HG03135 (cell line): Measurements from ENCODE around the gene ALG5.

Experiments used
- ATAC-seq: cut with Tn5 transposase; IDR thresholded peaks from one replicate; pipeline ENCODE4 v1.9.1; 2021; ENCODE audit warnings: mild to moderate bottlenecking, moderate library complexity; ENCODE audit not compliant: unreplicated experiment

The ALG5 gene, protein sequence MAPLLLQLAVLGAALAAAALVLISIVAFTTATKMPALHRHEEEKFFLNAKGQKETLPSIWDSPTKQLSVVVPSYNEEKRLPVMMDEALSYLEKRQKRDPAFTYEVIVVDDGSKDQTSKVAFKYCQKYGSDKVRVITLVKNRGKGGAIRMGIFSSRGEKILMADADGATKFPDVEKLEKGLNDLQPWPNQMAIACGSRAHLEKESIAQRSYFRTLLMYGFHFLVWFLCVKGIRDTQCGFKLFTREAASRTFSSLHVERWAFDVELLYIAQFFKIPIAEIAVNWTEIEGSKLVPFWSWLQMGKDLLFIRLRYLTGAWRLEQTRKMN

GRCh38 chr13:36999054-36999714 lies at the start of gene ALG5:
Gene ALG5 (minus strand): TSS chr13:36999340. CDS start chr13:36999300, 40 bp downstream.
- peak; percentile 63 for ATAC-seq

GRCh38 chr13:37047846-37048245 lies 48.7 kb upstream of the ALG5 start:
- ATAC-seq: no peak

- no peak for ATAC-seq
Measured at GRCh38 chr13:37047032-37047431, 47.9 kb upstream of the ALG5 start.

- no peak for ATAC-seq
Measured at GRCh38 chr13:37046062-37046461, 46.9 kb upstream of the ALG5 start.

DNA sequence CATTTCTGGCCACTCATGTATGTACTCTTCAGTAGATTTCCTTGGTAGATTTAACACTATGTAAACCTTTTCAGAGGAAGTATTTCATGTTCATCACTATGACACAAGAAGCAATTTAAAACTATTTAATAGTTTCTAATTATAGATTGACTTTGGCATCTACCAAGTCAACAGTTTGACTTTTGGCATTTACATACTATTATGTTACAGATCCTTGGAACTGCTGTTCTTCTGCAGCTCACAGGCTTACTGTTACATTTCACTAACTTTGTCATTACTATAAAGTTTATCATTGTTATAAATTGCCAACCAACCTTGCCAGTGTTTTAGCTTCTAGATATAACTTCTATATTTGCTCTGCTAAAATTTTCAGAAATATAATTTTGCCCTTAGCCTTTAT lies 41.6 kb upstream of the ALG5 start:
- ATAC-seq: no peak

- ATAC-seq: no peak
Measured at GRCh38 chr13:37039896-37040295, 40.8 kb upstream of the ALG5 start.

GRCh38 chr13:37037241-37037640 lies 38.1 kb upstream of the ALG5 start:
- ATAC-seq: no peak

DNA sequence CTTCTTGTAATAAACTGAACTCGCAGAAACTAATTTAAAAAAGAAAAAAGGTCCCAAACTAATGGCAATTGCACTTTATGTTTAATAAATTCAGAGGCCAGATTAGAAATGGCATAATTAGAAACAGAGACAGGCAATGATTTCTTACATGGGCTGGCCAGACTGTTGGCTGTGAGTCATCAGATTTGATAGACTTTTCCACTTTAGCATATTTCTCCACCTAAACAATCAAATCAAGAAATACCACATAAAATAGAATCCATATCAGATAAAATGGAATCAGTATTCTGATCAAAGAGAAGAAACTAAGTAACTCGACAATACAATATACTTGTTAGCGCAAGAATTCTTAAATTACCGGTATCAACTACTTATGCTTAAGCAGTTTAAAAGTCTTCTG lies 30.5 kb upstream of the ALG5 start:
- ATAC-seq: no peak

DNA sequence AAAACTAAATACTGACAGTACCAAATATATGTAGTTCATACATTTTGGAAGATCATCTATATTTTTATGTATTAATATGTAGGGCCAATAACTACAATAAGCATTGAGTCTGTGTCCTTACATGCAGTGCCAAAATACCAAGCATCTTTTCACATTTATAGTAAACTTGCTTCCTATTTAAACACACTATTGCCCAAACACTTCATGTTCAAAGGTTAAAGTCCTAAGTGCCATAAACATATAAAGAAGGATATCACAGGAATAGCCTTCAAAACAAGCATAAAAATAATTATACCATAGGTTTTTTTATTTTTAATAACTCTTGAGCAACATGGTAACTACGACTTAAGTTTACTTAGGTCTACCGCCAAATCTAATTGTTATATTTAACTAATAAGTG lies 28.5 kb upstream of the ALG5 start:
- no peak for ATAC-seq

GRCh38 chr13:37026771-37027170 lies 27.6 kb upstream of the ALG5 start:
- no peak for ATAC-seq

- no peak for ATAC-seq
Measured at GRCh38 chr13:37023871-37024270, 24.7 kb upstream of the ALG5 start.

GRCh38 chr13:37014609-37015008 lies 15.5 kb upstream of the ALG5 start:
- no peak for ATAC-seq

DNA sequence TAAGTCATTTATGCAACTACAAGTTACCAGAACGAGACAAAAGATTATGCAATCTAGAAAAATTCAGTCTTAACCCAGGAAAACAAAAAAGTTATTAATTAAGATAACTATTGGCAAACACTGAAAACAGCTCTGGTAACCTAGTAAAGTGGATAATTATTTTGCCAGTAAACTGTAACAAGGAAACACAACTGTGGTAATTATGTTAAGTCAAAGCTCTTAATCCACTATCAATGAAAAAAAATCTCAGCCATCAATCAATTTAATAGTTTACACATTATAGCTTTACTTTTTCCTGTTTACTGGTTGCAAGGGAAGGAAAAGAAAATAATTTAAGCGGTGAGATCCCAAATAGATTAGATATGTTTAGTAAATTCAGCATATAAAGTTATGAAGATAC lies 12.6 kb upstream of the ALG5 start:
- ATAC-seq: no peak

DNA sequence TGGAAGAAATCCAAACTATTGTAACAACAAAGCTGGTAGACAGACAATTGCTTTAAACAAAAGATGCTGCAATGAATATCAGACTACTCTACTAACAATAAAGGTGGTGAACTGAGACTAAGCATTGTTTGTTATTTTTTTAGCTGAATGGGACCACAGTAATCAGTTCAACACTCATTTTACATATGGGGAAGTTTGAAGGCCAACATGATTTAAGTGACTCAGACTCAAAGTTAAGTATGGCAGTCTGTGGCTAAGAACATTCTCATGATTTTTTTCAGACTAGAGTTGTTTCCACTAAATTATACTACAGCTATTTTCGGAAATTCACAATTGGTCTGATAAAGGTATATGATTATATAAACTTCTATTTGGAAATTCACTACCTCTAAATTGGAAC lies 11.9 kb upstream of the ALG5 start:
- no peak for ATAC-seq

DNA sequence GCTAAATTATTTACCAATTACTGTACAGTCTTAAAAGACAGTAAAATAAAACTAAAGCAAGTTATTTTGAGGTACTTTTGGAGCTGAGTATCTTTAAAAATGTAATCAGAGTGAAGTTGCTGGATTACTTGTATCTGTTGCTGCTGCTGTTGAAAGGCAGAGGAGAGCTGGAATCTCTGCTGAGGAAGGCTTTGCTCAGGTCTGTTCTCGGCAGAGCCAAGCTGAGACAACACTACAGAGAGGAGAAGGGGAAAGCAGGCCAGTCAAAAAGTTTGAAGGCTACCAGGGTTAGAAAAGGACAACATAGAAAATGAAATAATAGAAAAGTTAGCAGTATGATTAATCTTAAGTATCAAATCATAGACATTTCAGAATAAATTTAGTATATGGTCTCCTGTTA lies 11.3 kb upstream of the ALG5 start:
- no peak for ATAC-seq

DNA sequence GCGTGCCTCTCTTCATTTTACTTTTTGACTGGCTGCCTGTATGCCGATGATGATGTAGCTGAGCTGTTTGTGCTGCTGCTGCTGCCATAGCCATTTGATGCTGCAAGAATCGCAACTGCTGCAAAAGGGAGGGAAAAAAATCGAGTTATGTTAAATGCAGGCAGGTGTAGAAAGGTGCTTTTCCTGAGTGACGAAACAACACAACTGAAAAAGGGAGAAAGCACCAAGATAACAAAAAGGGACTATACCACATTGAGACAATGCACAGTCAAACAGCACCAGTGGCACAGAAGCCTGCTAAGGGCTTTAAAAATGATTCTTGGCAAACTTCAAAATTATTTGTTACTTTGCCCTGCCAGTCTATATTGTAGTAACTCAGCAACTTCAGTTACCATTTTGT lies 10.6 kb upstream of the ALG5 start:
- no peak for ATAC-seq

DNA sequence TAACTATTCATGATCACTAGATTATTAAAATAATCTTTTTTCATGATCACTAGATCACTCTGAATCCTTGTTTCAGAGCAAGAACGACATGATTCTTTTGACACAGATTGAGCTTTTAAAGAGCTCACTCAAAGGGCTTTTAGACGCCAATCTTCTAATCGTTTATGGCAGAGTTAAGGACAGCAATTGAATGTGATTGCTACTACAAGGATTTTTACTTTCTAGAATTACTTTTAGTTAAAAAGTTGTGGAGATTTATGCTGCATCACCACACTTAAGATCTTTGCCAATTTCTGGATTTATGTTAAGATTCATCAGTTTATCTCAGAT lies 2.7 kb upstream of the ALG5 start:
- no peak for ATAC-seq

- ATAC-seq: no peak
Measured at GRCh38 chr13:36998624-36999041, 507 bp downstream of the ALG5 start.

DNA sequence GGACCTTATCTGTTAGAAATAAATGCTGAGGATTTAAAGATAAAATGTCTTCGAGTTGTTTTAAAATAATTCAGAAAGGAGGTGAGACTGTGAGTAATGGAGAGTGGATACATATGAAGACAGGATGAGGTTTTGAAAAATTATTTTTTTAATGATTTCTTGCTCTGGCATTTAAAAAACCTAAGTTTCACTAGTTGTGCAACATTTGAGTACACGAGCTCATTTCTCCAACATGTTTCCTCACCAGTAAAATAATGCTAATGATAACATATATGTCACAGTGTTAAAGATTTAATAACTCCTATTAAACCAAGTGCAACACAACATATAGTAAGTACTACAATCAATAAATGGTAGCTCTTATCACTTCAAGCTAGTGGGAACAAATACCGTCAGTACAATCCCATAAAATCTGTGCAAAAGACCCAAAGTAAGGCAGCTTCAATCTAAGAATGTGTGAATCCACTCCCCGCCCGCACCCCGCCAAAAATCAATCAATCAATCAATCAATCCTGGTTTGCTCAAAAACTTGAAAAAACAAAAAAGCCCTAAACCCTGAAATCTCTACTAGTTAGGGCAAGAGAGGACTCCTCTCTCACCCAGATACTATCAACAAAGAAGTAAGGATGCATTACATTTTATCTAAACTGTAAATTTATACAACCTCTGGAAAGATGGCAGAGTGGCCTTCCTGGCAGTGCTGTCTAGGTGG lies 1.3 kb downstream of the ALG5 start:
- ATAC-seq: no peak

DNA sequence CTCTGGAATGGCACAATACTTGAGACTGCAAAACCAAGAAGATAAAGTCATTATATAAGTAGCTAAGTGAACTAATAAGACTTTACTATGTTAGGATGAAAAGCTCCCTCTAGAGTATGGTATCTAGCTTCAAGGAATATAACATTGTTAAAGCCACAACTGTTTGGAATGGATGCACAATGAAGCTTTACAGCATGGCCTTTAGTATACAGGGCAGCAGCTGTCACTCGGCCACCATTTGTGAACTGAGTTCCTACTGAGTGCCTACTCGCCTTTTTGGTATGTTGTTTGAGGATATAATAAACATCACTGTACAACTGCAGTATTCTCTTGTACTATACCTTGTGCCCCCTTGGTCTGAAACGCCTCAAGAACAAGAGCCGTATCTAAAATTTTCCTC lies 6.8 kb downstream of the ALG5 start:
- ATAC-seq: no peak

DNA sequence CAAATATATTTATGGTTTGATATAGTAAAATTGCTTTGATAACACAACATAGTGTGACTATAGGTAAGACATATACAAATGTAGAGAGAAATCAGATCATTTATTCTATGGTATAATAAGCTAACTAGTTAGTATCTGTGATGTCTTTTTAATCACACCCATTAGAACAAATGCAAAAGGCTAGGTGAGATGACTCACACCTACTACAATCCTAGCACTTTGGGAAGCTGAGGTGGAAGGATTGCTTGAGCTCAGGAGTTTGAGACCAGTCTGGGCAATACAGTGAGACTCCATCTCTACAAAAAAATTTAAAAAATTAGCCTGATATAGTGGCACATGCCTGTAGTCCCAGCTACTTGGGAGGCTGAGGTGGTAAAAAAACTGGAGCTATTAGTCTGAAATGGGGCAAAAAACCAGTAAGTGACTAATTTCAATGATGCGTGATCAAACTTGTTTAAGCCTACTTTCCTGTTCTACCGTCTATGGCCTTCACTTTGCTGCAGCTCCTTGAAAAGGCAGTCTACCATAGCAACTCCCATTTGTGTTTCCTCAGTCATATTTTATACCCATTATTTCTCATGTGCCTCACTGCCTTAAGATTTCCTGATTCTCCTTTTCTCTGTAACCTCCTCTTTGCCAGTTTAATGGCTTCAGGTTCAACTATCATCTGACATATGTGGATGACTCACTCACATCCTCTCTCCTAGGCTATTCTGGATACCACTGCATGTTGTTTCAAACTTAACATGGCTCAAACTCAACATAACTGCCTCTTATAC lies 12.5 kb downstream of the ALG5 start:
- ATAC-seq: no peak
